CD14-positive monocyte (primary cell): ENCODE data around the gene AKR7A3. TPM values are rescaled to one million over a fixed set of nuclear protein-coding genes. Genes with fewer than 3 reads are reported as not detected.

Source experiments
- DNase-seq, 3 donors: peaks; one replicate each; pipeline ENCODE4 v3.0.0-alpha.2; 2011 to 2022
- H2AFZ ChIP-seq: 2 replicates; pipeline ENCODE4 v1.6.0; 2012; ENCODE audit warnings: mild to moderate bottlenecking, low read depth, low read length, inconsistent platforms; ENCODE audit not compliant: insufficient read depth, poor library complexity, severe bottlenecking
- H3K27ac ChIP-seq, 2 donors: 1 replicate in 1 of 2; 2 replicates in 1 of 2; pipeline ENCODE4 v1.5.1; 2012 to 2013; ENCODE audit warnings: low read length in 2 of 2, control low read depth in 1 of 2, inconsistent platforms in 1 of 2, low read depth in 1 of 2, mild to moderate bottlenecking in 1 of 2
- H3K27me3 ChIP-seq, 2 donors: one replicate each; pipeline versions ENCODE4 v1.6.0 to v1.6.1; 2011 to 2013; ENCODE audit warnings: low read length in 2 of 2; ENCODE audit not compliant: control insufficient read depth in 2 of 2, insufficient read depth in 2 of 2
- H3K36me3 ChIP-seq, 2 donors: replicated peaks in 1 of 2; 1 replicate in 1 of 2; 2 replicates in 1 of 2; pipeline versions ENCODE4 v1.5.1 to v1.6.1; 2012 to 2013; ENCODE audit warnings: low read length in 2 of 2, control low read depth in 1 of 2, inconsistent platforms in 1 of 2, mild to moderate bottlenecking in 1 of 2; ENCODE audit not compliant: insufficient read depth in 2 of 2, control insufficient read depth in 1 of 2
- H3K4me1 ChIP-seq, 2 donors: 1 replicate in 1 of 2; 2 replicates in 1 of 2; pipeline versions ENCODE4 v1.5.1 to v1.6.1; 2012 to 2013; ENCODE audit warnings: low read length in 2 of 2, control low read depth in 1 of 2, inconsistent platforms in 1 of 2, mild to moderate bottlenecking in 1 of 2, moderate library complexity in 1 of 2; ENCODE audit not compliant: insufficient read depth in 2 of 2, control insufficient read depth in 1 of 2
- H3K4me2 ChIP-seq: replicated peaks from 2 replicates; pipeline ENCODE3; 2012; ENCODE audit warnings: low read length, moderate library complexity, mild to moderate bottlenecking; ENCODE audit not compliant: poor library complexity, severe bottlenecking; ENCODE audit errors: extremely low read depth
- H3K4me3 ChIP-seq, 3 experiments: fragments of 200-600 bp in 1 of 3; sonication (generic) in 1 of 3; replicated peaks in 1 of 3; 1 replicate in 2 of 3; 2 replicates in 1 of 3; pipeline ENCODE4 v1.5.1; 2011 to 2013; ENCODE audit warnings: low read length in 3 of 3, mild to moderate bottlenecking in 3 of 3, control low read depth in 2 of 3, low read depth in 2 of 3, inconsistent platforms in 1 of 3, moderate library complexity in 1 of 3
- H3K79me2 ChIP-seq: 2 replicates; pipeline ENCODE4 v1.6.0; 2012; ENCODE audit warnings: mild to moderate bottlenecking, control low read depth, inconsistent platforms, low read length, moderate library complexity; ENCODE audit not compliant: insufficient read depth
- H3K9ac ChIP-seq: 2 replicates; pipeline ENCODE4 v1.6.0; 2017; ENCODE audit warnings: low read length, mild to moderate bottlenecking; ENCODE audit not compliant: insufficient read depth, poor library complexity, severe bottlenecking
- H3K9me3 ChIP-seq, 2 donors: replicated peaks in 1 of 2; 1 replicate in 1 of 2; 2 replicates in 1 of 2; pipeline versions ENCODE4 v1.5.1 to v1.6.1; 2012 to 2013; ENCODE audit warnings: low read length in 2 of 2, control low read depth in 1 of 2; ENCODE audit not compliant: control insufficient read depth in 1 of 2, insufficient read depth in 1 of 2
- H4K20me1 ChIP-seq: 2 replicates; pipeline ENCODE4 v1.6.0; 2012; ENCODE audit warnings: mild to moderate bottlenecking, low read length, control low read depth, moderate library complexity; ENCODE audit not compliant: insufficient read depth
- H3K27ac Mint-ChIP-seq, 7 donors: one replicate each; pipeline ENCODE4 v1.8.0; 2020; ENCODE audit warnings: mild to moderate bottlenecking in 7 of 7, mixed read lengths in 7 of 7, moderate library complexity in 6 of 7, inconsistent platforms in 2 of 7
- H3K27me3 Mint-ChIP-seq, 3 donors: one replicate each; pipeline ENCODE4 v1.8.0; 2021 to 2022; ENCODE audit warnings: low read depth in 3 of 3, mild to moderate bottlenecking in 3 of 3, mixed read lengths in 3 of 3, moderate library complexity in 3 of 3, inconsistent platforms in 1 of 3
- H3K36me3 Mint-ChIP-seq, 2 donors: one replicate each; pipeline ENCODE4 v1.8.0; 2020; ENCODE audit warnings: mixed read lengths in 2 of 2, inconsistent platforms in 1 of 2, mild to moderate bottlenecking in 1 of 2
- H3K4me1 Mint-ChIP-seq: one replicate; pipeline ENCODE4 v1.8.0; 2020; ENCODE audit warnings: mild to moderate bottlenecking, mixed read lengths
- H3K4me3 Mint-ChIP-seq, 2 donors: one replicate each; pipeline ENCODE4 v1.8.0; 2020; ENCODE audit warnings: mild to moderate bottlenecking in 2 of 2, mixed read lengths in 2 of 2, moderate library complexity in 1 of 2
- H3K9me3 Mint-ChIP-seq, 7 donors: one replicate each; pipeline ENCODE4 v1.8.0; 2020 to 2022; ENCODE audit warnings: mixed read lengths in 7 of 7, mild to moderate bottlenecking in 6 of 7, moderate library complexity in 6 of 7, inconsistent platforms in 2 of 7
- CTCF ChIP-seq: fragments of 200-600 bp; IDR thresholded peaks from one replicate; pipeline ENCODE4 v1.8.0; 2022; ENCODE audit warnings: antibody characterized with exemption, mild to moderate bottlenecking
- WGBS: methylation state at CpG from one replicate; pipeline ENCODE4 v1.1.5; 2013; ENCODE audit warnings: missing lambda C conversion rate; ENCODE audit not compliant: insufficient coverage; 5-methylcytosine and 5-hydroxymethylcytosine counted together
- intact Hi-C, 2 donors: fragments of 100-400 bp; cut with micrococcal nuclease; formaldehyde crosslinking; loops; one replicate each; pipeline versions ENCODE4 v1.15.0 to v1.15.1; 2023
- polyA plus RNA-seq, 3 donors: library from polyadenylated mRNA; depleted of rRNA in 1 of 3; unstranded in 2 of 3; stranded (reverse) in 1 of 3; fragments of 300-500 nt in 2 of 3; fragments of >200 nt in 1 of 3; fragmentation: Illumina TruSeq in 2 of 3; gene quantifications; 1 replicate in 2 of 3; 2 replicates in 1 of 3; pipeline ENCODE4 v1.2.3, GENCODE V29; 2012 to 2021

AKR7A3 gene
- polyA plus RNA-seq, 3 donors, result 0.15 to 0.56 TPM; not detected in 1

GRCh38 chr1:19331262-19331878, 42.8 kb upstream of the AKR7A3 start:
- Histone ChIP-seq H2AFZ (no peak overlapping the region), H3K79me2 (no peaks in the 10 kb centered on the region), H3K27me3 (no peaks in the 10 kb centered on the region), H3K9ac (no peak overlapping the region), H3K4me3 (no peak overlapping the region), H3K4me1 (no peaks in the 10 kb centered on the region), H3K27ac (no peak overlapping the region), H3K9me3 (no peaks in the 10 kb centered on the region), H4K20me1 (peaks cover 13% of the 10 kb centered on the region), H3K36me3 (peaks cover 31 to 55% of the 10 kb centered on the region in 2 donors), H3K4me2 (no peak overlapping the region)
- H3K4me1 Mint-ChIP-seq, result no peaks in the 10 kb centered on the region
- no peak for DNase-seq
- peaks cover 0 to 2% (median 0%) of the 10 kb centered on the region in 7 donors for H3K9me3 Mint-ChIP-seq
- H3K27ac Mint-ChIP-seq, result no peak overlapping the region
- H3K4me3 Mint-ChIP-seq, result no peak overlapping the region
- H3K36me3 Mint-ChIP-seq, result peaks cover 29 to 50% of the 10 kb centered on the region in 2 donors
- no peak for TF ChIP-seq CTCF
- intact Hi-C loops, result no loop called here
- peaks cover 0 to 1% (median 0%) of the 10 kb centered on the region in 3 donors for H3K27me3 Mint-ChIP-seq
- 84% methylated on average over 12 of the region's 13 CpGs for WGBS

GRCh38 chr1:19330449-19331135, 42.0 kb upstream of the AKR7A3 start:
- H3K4me3 Mint-ChIP-seq, result no peak overlapping the region
- Histone ChIP-seq H4K20me1 (peaks cover 7% of the 10 kb centered on the region), H3K9me3 (no peaks in the 10 kb centered on the region), H3K4me3 (no peak overlapping the region), H3K4me2 (no peak overlapping the region), H3K4me1 (peaks cover 0 to 3% of the 10 kb centered on the region in 2 donors), H3K9ac (no peak overlapping the region), H3K36me3 (peaks cover 38 to 63% of the 10 kb centered on the region in 2 donors), H3K27ac (peak overlapping the region in 1 of 2 donors; percentile 31), H3K79me2 (no peaks in the 10 kb centered on the region), H3K27me3 (no peaks in the 10 kb centered on the region), H2AFZ (no peak overlapping the region)
- no peak for TF ChIP-seq CTCF
- peaks cover 0 to 1% (median 0%) of the 10 kb centered on the region in 3 donors for H3K27me3 Mint-ChIP-seq
- intact Hi-C loops, result no loop called here
- H3K36me3 Mint-ChIP-seq, result peaks cover 30 to 55% of the 10 kb centered on the region in 2 donors
- DNase-seq, result no peak
- H3K4me1 Mint-ChIP-seq, result no peaks in the 10 kb centered on the region
- no peaks in the 10 kb centered on the region for H3K9me3 Mint-ChIP-seq
- H3K27ac Mint-ChIP-seq, result peak overlapping the region in 4 of 7 donors; percentile 21 to 75 (median 56)
- WGBS, result 95% methylated on average over 3 of the region's 14 CpGs
